Right lobe of liver (tissue), 4 donors: ENCODE data around the gene XAB2.

Experiments
- POLR2A ChIP-seq: fragments of 450-650 bp; IDR thresholded peaks from one replicate; pipeline ENCODE4 v1.6.1; 2017; ENCODE audit warnings: antibody characterized with exemption, mild to moderate bottlenecking
- TF ChIP-seq, protein P1 (sequence below), 4 donors: fragments of 200-600 bp in 3 of 4; fragments of 450-650 bp in 1 of 4; IDR thresholded peaks; one replicate each; pipeline versions ENCODE4 v1.5.1 to v1.8.0; 2016 to 2022; ENCODE audit warnings: antibody characterized with exemption in 4 of 4, mild to moderate bottlenecking in 2 of 4
- donor health status: DM: no; HTN: no; CAD: no.
- donor health status: DM: no; HTN: no; CAD: no.
- donor health status: DM: no; HTN: yes; CAD: no.

GRCh38 chr19:7611541-7612279, 17.6 kb downstream of the XAB2 start:
- TF ChIP-seq, protein P1, sequence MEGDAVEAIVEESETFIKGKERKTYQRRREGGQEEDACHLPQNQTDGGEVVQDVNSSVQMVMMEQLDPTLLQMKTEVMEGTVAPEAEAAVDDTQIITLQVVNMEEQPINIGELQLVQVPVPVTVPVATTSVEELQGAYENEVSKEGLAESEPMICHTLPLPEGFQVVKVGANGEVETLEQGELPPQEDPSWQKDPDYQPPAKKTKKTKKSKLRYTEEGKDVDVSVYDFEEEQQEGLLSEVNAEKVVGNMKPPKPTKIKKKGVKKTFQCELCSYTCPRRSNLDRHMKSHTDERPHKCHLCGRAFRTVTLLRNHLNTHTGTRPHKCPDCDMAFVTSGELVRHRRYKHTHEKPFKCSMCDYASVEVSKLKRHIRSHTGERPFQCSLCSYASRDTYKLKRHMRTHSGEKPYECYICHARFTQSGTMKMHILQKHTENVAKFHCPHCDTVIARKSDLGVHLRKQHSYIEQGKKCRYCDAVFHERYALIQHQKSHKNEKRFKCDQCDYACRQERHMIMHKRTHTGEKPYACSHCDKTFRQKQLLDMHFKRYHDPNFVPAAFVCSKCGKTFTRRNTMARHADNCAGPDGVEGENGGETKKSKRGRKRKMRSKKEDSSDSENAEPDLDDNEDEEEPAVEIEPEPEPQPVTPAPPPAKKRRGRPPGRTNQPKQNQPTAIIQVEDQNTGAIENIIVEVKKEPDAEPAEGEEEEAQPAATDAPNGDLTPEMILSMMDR (IDR thresholded peaks at IDR 0.05), result no peak
- no peak for TF ChIP-seq POLR2A
